Heart left ventricle (tissue), 13 donors: Measurements from ENCODE around the gene CD302.

Experiments
- CTCF ChIP-seq, 12 donors: fragments of 200-600 bp; sonication (generic) in 4 of 12; IDR thresholded peaks; one replicate each; pipeline versions ENCODE4 v1.5.0 to v1.8.0; 2018 to 2022; ENCODE audit warnings: antibody characterized with exemption in 12 of 12, mild to moderate bottlenecking in 5 of 12
- POLR2A ChIP-seq, 2 donors: fragments of 450-650 bp; IDR thresholded peaks; one replicate each; pipeline ENCODE4 v1.6.1; 2017; ENCODE audit warnings: antibody characterized with exemption in 2 of 2, mild to moderate bottlenecking in 2 of 2, moderate library complexity in 2 of 2
- donor health status: ischemic (EF 13 %, LVEDD 7.1; RV severe dilation, severe dysfunction).
- donor health status: DM: no; HTN: yes; CAD: no.
- donor health status: DM: no; HTN: no; CAD: no.
- donor health status: ischemic (EF 25% LVEDD 6.9; RV normal size, moderate dysfunction).
- donor health status: ischemic (EF 25% LVEDD 5.7; RV mildly dilated, moderate dysfunction).
- donor health status: ischemic (EF 35%, LVEDD 5.7; RV mildly dilated, moderate dysfunction).
- donor health status: nonischemic (EF 11% LVEDD 7.7; RV severe dilation, severe dysfunction).
- donor health status: DM: yes; HTN: yes; CAD: no.
- donor health status: PGD.
- donor health status: ischemic (EF 29% LVEDD 5.4; RV normal size, mild dysfunction).
- donor health status: nonischemic (EF 23%, LVEDD 6.1; RV moderate dilation, normal function).

GRCh38 chr2:159795841-159796690 lies 1.9 kb downstream of the CD302 start:
- TF ChIP-seq POLR2A (IDR thresholded peaks at IDR 0.05) (no peak), CTCF (IDR thresholded peaks at IDR 0.05) (no peak)
